Heart right ventricle (tissue), 16 donors: ENCODE results near the gene GNAS-AS1. TPM values are rescaled to one million over a fixed set of nuclear protein-coding genes. Genes with fewer than 3 reads are reported as not detected.

ENCODE experiments used
- ATAC-seq, 8 donors: fragments of 200-7000 bp; cut with Tn5 transposase; one replicate each; pipeline ENCODE4 v1.9.1; 2020; ENCODE audit warnings: mild to moderate bottlenecking in 8 of 8, moderate library complexity in 8 of 8, moderate number of reproducible peaks in 1 of 8
- DNase-seq, 2 donors: peaks; one replicate each; pipeline ENCODE4 v3.0.0-alpha.2; 2020
- H3K27ac ChIP-seq, 10 donors: fragments of 200-600 bp; sonication (generic) in 2 of 10; one replicate each; pipeline versions ENCODE4 v1.5.0 to v1.8.0; 2020 to 2022; ENCODE audit warnings: mild to moderate bottlenecking in 3 of 10
- H3K27me3 ChIP-seq, 7 donors: fragments of 200-600 bp; one replicate each; pipeline ENCODE4 v1.8.0; 2021 to 2022; ENCODE audit warnings: mild to moderate bottlenecking in 2 of 7
- H3K36me3 ChIP-seq, 9 donors: fragments of 200-600 bp; sonication (generic) in 1 of 9; one replicate each; pipeline versions ENCODE4 v1.5.0 to v1.8.0; 2020 to 2022; ENCODE audit warnings: mild to moderate bottlenecking in 2 of 9
- H3K4me1 ChIP-seq, 9 donors: fragments of 200-600 bp; sonication (generic) in 1 of 9; one replicate each; pipeline versions ENCODE4 v1.5.0 to v1.8.0; 2020 to 2022; ENCODE audit warnings: mild to moderate bottlenecking in 4 of 9
- H3K4me3 ChIP-seq, 10 donors: fragments of 200-600 bp; sonication (generic) in 2 of 10; one replicate each; pipeline versions ENCODE4 v1.5.0 to v1.8.0; 2020 to 2022; ENCODE audit warnings: mild to moderate bottlenecking in 7 of 10, moderate library complexity in 2 of 10
- H3K9me3 ChIP-seq, 11 donors: fragments of 200-600 bp in 10 of 11; sonication (generic) in 2 of 11; one replicate each; pipeline versions ENCODE4 v1.5.0 to v1.8.0; 2013 to 2022; ENCODE audit warnings: mild to moderate bottlenecking in 2 of 11, control low read depth in 1 of 11, moderate library complexity in 1 of 11
- CTCF ChIP-seq, 9 donors: fragments of 200-600 bp; sonication (generic) in 2 of 9; IDR thresholded peaks; one replicate each; pipeline versions ENCODE4 v1.5.0 to v1.8.0; 2021 to 2022; ENCODE audit warnings: antibody characterized with exemption in 9 of 9, mild to moderate bottlenecking in 5 of 9, moderate library complexity in 1 of 9
- WGBS, 2 donors: extraction: QIAGEN DNeasy Blood & Tissue Kit; methylation state at CpG; one replicate each; pipeline ENCODE4 v1.1.7; 2013; ENCODE audit warnings: inconsistent platforms in 1 of 2; 5-methylcytosine and 5-hydroxymethylcytosine counted together
- intact Hi-C, 10 donors: fragments of 100-400 bp; cut with DNase I; formaldehyde crosslinking; loops; one replicate each; pipeline versions ENCODE4 v1.11.1 to v1.14.2; 2022
- polyA plus RNA-seq, 2 donors: library from polyadenylated mRNA; stranded (reverse); fragments of 200-250 nt; gene quantifications; one replicate each; pipeline ENCODE4 v1.2.3, GENCODE V29; 2013
- total RNA-seq, 10 donors: library from RNA; stranded (reverse); fragmentation: NEBNext Ultra II Directional in 3 of 10; extraction: Animal tissue kit (Norgen Biotek cat#: 25700) in 3 of 10; gene quantifications; one replicate each; pipeline versions ENCODE4 v1.2.1 to v1.2.4, GENCODE V29; 2021 to 2023
- donor health status: Arrhythmogenic right ventricular cardiomyopathy.
- donor health status: ischemic (EF 13 %, LVEDD 7.1; RV severe dilation, severe dysfunction).
- donor health status: healthy with polysubstance abuse.
- donor health status: DM: no; HTN: yes; CAD: no.
- donor health status: DM: no; HTN: no; CAD: no.
- donor health status: ischemic (EF 25% LVEDD 6.9; RV normal size, moderate dysfunction).
- donor health status: ischemic (EF 25% LVEDD 5.7; RV mildly dilated, moderate dysfunction).
- donor health status: healthy.
- donor health status: DM: yes; HTN: yes; CAD: no.
- donor health status: Ischemic cardiomyopathy.
- donor health status: ischemic (EF 35%, LVEDD 5.7; RV mildly dilated, moderate dysfunction).
- donor health status: nonischemic (EF 11% LVEDD 7.7; RV severe dilation, severe dysfunction).
- donor health status: DM: yes; HTN: yes; CAD: no.
- donor health status: PGD.
- donor health status: ischemic (EF 29% LVEDD 5.4; RV normal size, mild dysfunction).
- donor health status: nonischemic (EF 23%, LVEDD 6.1; RV moderate dilation, normal function).

Gene GNAS-AS1
- total and polyA plus RNA-seq, 12 donors: 0.06 to 1.5 (median 0.41) TPM

- 88 to 100% methylated on average over 1 of the region's 1 CpG for WGBS, 2 donors
- H3K36me3 ChIP-seq: no peaks in the 10 kb centered on the region
- no peaks in the 10 kb centered on the region for H3K27me3 ChIP-seq
- H3K4me1 ChIP-seq: no peaks in the 10 kb centered on the region
- intact Hi-C loops: loop anchor here in 2 of 10 donors (10.0 kb wide), 1 partner anchor 154 kb away; the partner anchor contains the start of gene ATP5F1E (in 2 of the 2)
- peaks cover 0 to 6% (median 0%) of the 10 kb centered on the region in 11 donors for H3K9me3 ChIP-seq
- ATAC-seq (no peak), DNase-seq (no peak)
- TF ChIP-seq CTCF (IDR thresholded peaks at IDR 0.05): no peak
- H3K4me3 ChIP-seq: no peak overlapping the region
- no peak overlapping the region for H3K27ac ChIP-seq
Observed at GRCh38 chr20:58880441-58880840, 29.7 kb upstream of the GNAS-AS1 start.

DNA sequence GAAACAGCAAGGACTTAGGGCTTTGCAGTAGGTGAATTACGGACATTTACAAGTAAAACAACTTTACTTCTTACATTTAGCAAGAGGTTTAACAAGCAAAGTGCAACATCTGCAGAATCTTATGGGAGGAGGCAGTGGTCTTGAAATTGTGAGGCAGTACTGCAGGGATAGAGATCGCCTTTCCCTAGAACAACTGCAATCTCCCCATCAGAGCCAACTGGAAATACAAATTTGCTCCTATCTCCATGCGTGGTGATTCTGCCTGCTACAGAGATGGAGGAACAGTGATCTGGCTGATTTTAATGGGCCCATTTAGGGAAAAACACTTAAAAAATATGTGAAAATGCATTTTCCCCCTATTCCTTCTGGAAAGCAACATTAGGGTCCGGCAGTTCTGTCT, 27.7 kb upstream of the GNAS-AS1 start:
- Histone ChIP-seq H3K9me3 (no peaks in the 10 kb centered on the region), H3K4me1 (no peaks in the 10 kb centered on the region), H3K4me3 (no peak overlapping the region), H3K36me3 (no peaks in the 10 kb centered on the region), H3K27ac (no peak overlapping the region), H3K27me3 (no peaks in the 10 kb centered on the region)
- intact Hi-C loops: loop anchor here in 3 of 10 donors (10.0 kb wide), 3 partner anchors 166 to 616 kb away; partner anchors contain the start of gene PRELID3B (in 1 of the 3)
- 90 to 91% methylated on average over 4 of the region's 4 CpGs for WGBS, 2 donors
- DNase-seq: no peak
- no peak for ATAC-seq
- TF ChIP-seq CTCF (IDR thresholded peaks at IDR 0.05): no peak

- no peaks in the 10 kb centered on the region for H3K36me3 ChIP-seq
- WGBS, 2 donors: 72 to 83% methylated on average over 4 of the region's 4 CpGs
- intact Hi-C loops: loop anchor here in 3 of 10 donors (10.0 kb wide), 3 partner anchors 167 to 617 kb away; partner anchors contain the start of gene PRELID3B (in 1 of the 3)
- DNase-seq: no peak
- H3K4me1 ChIP-seq: no peaks in the 10 kb centered on the region
- no peak overlapping the region for H3K27ac ChIP-seq
- H3K4me3 ChIP-seq: no peak overlapping the region
- no peak for TF ChIP-seq CTCF (IDR thresholded peaks at IDR 0.05)
- no peak for ATAC-seq
- H3K27me3 ChIP-seq: no peaks in the 10 kb centered on the region
- H3K9me3 ChIP-seq: no peaks in the 10 kb centered on the region
Observed at GRCh38 chr20:58877976-58878360, 27.3 kb upstream of the GNAS-AS1 start.

DNA sequence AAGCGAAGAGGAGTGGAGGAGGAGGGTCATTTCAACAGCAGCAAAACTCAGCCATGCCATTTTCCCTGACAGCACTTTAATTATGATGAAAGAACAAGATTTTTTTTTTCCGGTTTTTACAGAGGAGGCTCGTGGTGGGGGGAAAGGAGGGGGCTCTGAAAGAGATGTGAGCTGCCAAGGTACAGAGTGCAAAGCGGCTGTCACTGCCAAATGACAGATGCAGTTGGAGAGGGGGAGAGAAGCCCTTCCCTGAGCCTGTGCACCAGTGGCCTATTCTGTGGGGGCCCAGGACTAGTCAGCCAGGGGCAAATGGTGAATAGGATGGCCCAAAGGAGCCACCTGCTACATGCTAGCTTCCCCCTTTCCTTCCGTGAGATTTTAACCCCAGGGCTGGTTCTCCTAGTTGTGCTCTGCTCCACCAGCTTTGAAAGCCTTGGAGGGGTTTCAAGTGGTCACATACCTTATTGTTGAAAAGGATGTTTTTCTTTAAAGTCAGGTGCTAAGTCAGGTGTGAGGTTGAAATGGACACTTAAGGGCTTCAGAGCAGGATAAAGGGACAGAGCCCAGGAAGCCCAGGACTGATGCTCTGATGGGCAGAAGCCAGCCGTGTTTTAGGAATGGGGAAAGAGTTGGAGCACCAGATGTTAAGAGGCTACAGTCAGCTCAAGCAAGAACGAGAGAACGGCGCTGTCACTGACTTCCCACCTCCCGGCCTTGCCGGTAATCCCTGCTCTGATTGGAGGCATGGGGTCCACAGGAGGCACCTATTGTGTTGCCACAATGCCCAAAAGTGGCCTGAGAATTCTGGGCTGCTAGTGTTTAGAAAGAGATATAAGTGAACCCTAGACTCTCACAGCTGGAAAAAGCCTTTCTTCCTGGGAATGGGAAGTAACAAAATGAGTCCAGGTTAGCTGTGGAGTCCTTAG, 26.6 kb upstream of the GNAS-AS1 start:
- intact Hi-C loops: loop anchor here in 3 of 10 donors (10.0 kb wide), 3 partner anchors 167 to 617 kb away; partner anchors contain the start of gene PRELID3B (in 1 of the 3)
- no peaks in the 10 kb centered on the region for H3K9me3 ChIP-seq
- 80 to 84% methylated on average over 11 of the region's 11 CpGs for WGBS, 2 donors

More for the DNA sequence above, 26.6 kb upstream of the GNAS-AS1 start:
- no peak for TF ChIP-seq CTCF (IDR thresholded peaks at IDR 0.05)
- no peak for DNase-seq
- H3K4me1 ChIP-seq: no peaks in the 10 kb centered on the region
- no peaks in the 10 kb centered on the region for H3K27me3 ChIP-seq
- H3K36me3 ChIP-seq: no peaks in the 10 kb centered on the region
- H3K27ac ChIP-seq: no peak overlapping the region
- no peak overlapping the region for H3K4me3 ChIP-seq
- no peak for ATAC-seq
